Upper lobe of left lung (tissue), 4 donors: ENCODE results near the gene UGT2A3.

Experiments
- POLR2A ChIP-seq, 4 donors: fragments of 450-650 bp; IDR thresholded peaks; one replicate each; pipeline ENCODE4 v1.5.1; 2016 to 2017; ENCODE audit warnings: antibody characterized with exemption in 4 of 4, mild to moderate bottlenecking in 2 of 4
- POLR2AphosphoS5 ChIP-seq, 2 donors: sonication (generic); formaldehyde crosslinking; IDR thresholded peaks; one replicate each; pipeline ENCODE4 v1.5.1; 2017; ENCODE audit warnings: antibody characterized with exemption in 2 of 2
- TF ChIP-seq, protein P1 (sequence below), 6 experiments: fragments of 450-650 bp in 4 of 6; fragments of 200-600 bp in 2 of 6; sonication (generic) in 2 of 6; IDR thresholded peaks; one replicate each; pipeline ENCODE4 v1.5.1; 2016 to 2019; ENCODE audit warnings: antibody characterized with exemption in 6 of 6

DNA sequence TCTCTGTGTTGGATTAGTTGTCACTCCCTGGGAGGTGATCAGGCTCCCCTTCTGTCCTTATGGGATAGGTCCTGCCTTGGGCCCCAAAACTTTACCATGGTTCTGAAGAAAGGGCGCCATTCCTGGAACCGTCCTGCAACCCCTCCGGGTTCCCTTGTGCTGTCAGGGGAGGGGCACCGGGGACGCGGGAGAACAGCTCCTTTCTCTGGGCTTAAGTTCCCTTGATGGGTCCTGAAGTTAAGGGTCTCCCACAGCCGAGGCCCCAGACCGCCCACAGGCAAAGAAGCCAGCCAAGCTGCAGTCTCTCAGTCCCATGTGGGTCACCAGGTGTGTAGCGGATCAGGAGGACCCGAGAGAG is 44.8 kb downstream of the UGT2A3 start:
- no peak for TF ChIP-seq POLR2A (IDR thresholded peaks at IDR 0.05)
- TF ChIP-seq, protein P1, sequence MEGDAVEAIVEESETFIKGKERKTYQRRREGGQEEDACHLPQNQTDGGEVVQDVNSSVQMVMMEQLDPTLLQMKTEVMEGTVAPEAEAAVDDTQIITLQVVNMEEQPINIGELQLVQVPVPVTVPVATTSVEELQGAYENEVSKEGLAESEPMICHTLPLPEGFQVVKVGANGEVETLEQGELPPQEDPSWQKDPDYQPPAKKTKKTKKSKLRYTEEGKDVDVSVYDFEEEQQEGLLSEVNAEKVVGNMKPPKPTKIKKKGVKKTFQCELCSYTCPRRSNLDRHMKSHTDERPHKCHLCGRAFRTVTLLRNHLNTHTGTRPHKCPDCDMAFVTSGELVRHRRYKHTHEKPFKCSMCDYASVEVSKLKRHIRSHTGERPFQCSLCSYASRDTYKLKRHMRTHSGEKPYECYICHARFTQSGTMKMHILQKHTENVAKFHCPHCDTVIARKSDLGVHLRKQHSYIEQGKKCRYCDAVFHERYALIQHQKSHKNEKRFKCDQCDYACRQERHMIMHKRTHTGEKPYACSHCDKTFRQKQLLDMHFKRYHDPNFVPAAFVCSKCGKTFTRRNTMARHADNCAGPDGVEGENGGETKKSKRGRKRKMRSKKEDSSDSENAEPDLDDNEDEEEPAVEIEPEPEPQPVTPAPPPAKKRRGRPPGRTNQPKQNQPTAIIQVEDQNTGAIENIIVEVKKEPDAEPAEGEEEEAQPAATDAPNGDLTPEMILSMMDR (IDR thresholded peaks at IDR 0.05), result no peak
- TF ChIP-seq POLR2AphosphoS5 (IDR thresholded peaks at IDR 0.05), result no peak
